Measurements from ENCODE around the gene BAHCC1.

The BAHCC1 gene

GRCh38 chr17:81514739-81515529 lies 119.7 kb downstream of the BAHCC1 start:
- Histone ChIP-seq H3K36me3 (ENCODE audit: insufficient read depth, low read length) (peaks cover 24% of the 10 kb centered on the region), H3K4me3 (ENCODE audit: low read depth, low read length) (peak overlapping the region; percentile 80), H2AFZ (ENCODE audit: low read length, unreplicated experiment) (no peak overlapping the region), H3K27ac (ENCODE audit: low read depth, low read length) (peak overlapping the region; percentile 89), H3K27me3 (ENCODE audit: insufficient read depth, low read length) (no peaks in the 10 kb centered on the region), H3K79me2 (ENCODE audit: control insufficient read depth, insufficient read depth, low read length, unreplicated experiment) (peaks cover 48% of the 10 kb centered on the region), H3K4me1 (ENCODE audit: control insufficient read depth, insufficient read depth, low read length, unreplicated experiment) (peaks cover 23% of the 10 kb centered on the region)

DNA sequence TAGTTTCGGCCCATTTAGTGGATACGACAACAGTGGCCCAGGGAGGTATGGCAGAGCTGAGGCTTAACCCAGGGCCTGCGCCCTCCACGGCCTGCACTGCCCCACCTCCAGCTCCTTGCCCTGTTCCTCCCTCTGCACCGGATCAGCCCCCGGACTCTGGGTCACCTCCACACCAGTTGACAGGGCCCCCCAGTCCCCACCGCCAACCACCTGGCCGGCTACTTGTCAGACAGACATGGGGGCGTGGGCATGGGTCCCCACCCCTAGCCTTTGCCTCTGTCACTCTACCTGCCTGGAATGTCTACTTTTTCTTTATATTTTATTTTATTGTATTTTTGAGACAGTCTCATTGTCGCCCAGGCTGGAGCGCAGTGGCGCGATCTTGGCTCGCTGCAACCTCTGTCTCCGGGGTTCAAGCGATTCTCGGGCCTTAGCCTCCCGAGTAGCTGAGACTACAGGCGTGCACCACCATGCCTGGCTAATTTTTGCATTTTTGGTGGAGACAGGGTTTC lies 120.3 kb downstream of the BAHCC1 start:
- H3K27ac ChIP-seq (ENCODE audit: low read depth, low read length): peak overlapping the region; percentile 89; the same call in 1 of the 2 replicates
- H3K4me3 ChIP-seq (ENCODE audit: low read depth, low read length): peak overlapping the region; percentile 80
- peaks cover 23% of the 10 kb centered on the region for H3K4me1 ChIP-seq (ENCODE audit: control insufficient read depth, insufficient read depth, low read length, unreplicated experiment)
- peaks cover 17% of the 10 kb centered on the region for H3K36me3 ChIP-seq (ENCODE audit: insufficient read depth, low read length)
- H2AFZ ChIP-seq (ENCODE audit: low read length, unreplicated experiment): no peak overlapping the region
- H3K79me2 ChIP-seq (ENCODE audit: control insufficient read depth, insufficient read depth, low read length, unreplicated experiment): peaks cover 42% of the 10 kb centered on the region
- no peaks in the 10 kb centered on the region for H3K27me3 ChIP-seq (ENCODE audit: insufficient read depth, low read length)
